Vagina (tissue), 2 donors: ENCODE measurements around the gene DDX19B.

Experiments used
- POLR2A ChIP-seq, 2 donors: fragments of 450-650 bp; IDR thresholded peaks; one replicate each; pipeline ENCODE4 v1.6.1; 2017; ENCODE audit warnings: antibody characterized with exemption in 2 of 2, mild to moderate bottlenecking in 2 of 2, moderate library complexity in 2 of 2
- TF ChIP-seq, protein P1 (sequence below), 3 experiments: fragments of 450-650 bp in 2 of 3; fragments of 200-600 bp in 1 of 3; sonication (generic) in 1 of 3; IDR thresholded peaks; one replicate each; pipeline ENCODE4 v1.5.1; 2017 to 2019; ENCODE audit warnings: antibody characterized with exemption in 3 of 3, mild to moderate bottlenecking in 2 of 3, moderate library complexity in 2 of 3

DNA sequence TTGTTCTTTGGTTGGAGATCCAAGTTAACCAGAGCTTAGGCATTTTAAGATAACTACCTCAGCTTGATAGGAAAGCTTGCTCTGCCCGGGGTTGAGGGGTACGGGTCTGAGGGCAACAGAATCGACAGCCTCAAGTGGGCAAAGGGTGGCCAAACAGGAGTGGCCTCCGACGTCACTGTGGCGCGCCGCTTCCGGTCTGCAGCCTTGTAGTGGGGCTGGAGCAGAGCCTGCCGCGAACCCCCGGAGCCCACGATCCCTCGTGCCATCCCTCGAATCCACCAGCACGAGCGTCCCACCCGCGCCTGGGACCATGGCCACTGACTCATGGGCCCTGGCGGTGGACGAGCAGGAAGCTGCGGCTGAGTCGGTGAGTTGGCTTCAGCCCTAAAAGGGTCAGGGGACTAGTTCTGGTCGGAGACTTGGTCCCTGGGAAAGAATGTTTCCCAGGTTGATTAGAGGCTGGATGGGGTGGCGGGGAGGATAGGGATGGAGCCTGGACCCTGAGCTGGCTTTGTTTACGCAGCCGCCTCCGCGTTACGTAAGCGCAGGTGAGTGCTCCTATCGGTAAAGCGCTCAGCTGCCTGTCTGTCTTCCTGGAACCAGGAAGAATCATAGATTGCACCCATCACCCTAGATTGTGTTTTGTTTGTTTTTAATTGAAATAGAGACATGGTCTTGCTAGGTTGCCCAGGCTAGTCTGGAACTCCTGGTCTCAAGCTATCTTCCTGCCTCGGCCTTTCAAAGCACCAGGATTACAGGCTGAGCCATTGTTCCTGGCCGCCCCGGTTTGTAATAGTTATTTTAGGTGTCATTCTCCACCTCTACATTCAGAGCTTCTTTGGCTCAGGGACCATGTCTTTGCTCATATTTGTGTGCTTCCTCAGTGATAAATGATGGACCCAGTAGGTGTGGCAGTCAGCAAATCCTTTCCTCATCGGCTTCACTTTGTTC is at the start of gene DDX19B:
- TF ChIP-seq, protein P1, sequence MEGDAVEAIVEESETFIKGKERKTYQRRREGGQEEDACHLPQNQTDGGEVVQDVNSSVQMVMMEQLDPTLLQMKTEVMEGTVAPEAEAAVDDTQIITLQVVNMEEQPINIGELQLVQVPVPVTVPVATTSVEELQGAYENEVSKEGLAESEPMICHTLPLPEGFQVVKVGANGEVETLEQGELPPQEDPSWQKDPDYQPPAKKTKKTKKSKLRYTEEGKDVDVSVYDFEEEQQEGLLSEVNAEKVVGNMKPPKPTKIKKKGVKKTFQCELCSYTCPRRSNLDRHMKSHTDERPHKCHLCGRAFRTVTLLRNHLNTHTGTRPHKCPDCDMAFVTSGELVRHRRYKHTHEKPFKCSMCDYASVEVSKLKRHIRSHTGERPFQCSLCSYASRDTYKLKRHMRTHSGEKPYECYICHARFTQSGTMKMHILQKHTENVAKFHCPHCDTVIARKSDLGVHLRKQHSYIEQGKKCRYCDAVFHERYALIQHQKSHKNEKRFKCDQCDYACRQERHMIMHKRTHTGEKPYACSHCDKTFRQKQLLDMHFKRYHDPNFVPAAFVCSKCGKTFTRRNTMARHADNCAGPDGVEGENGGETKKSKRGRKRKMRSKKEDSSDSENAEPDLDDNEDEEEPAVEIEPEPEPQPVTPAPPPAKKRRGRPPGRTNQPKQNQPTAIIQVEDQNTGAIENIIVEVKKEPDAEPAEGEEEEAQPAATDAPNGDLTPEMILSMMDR (IDR thresholded peaks at IDR 0.05): no peak
- TF ChIP-seq POLR2A (IDR thresholded peaks at IDR 0.05): no peak
